Measurements from ENCODE around the gene CDSN.

DNA sequence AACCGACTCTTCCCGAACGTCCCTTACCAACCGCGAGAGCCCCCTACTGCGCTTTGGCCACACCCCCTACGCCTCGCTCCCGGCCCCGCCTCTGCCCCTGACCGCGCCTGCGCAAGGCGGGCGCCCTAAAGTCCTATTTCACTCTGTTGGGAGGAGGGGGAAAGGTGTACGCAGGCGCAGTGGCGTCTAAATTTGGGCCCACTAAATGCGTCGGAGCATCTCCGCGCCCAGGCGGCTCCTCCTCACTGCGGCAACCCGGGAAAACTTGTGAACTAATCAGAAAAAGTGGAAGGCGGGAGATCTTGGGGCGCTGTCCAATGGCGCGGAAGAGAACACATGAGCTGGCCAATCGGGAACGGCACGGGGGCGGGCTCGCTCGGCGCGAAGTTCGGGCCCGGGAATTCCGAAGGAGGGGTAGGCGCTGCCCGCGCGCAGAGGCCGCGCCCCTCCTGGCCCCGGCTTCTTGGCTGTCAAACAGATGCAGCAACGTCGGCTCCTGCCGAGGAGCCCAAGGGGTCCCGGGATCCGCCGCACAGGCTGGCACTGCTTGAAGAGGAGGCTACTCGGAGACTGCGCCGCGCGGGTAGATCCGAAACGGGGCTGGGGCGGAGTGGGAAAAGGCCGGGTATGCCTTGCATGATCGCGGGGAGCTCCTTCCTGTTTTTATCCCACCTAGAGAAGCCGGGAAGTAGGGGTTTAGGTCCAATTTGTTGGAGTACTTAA is 38.1 kb upstream of the CDSN start, which contains the start of gene TCF19:
- TF ChIP-seq, protein P1, sequence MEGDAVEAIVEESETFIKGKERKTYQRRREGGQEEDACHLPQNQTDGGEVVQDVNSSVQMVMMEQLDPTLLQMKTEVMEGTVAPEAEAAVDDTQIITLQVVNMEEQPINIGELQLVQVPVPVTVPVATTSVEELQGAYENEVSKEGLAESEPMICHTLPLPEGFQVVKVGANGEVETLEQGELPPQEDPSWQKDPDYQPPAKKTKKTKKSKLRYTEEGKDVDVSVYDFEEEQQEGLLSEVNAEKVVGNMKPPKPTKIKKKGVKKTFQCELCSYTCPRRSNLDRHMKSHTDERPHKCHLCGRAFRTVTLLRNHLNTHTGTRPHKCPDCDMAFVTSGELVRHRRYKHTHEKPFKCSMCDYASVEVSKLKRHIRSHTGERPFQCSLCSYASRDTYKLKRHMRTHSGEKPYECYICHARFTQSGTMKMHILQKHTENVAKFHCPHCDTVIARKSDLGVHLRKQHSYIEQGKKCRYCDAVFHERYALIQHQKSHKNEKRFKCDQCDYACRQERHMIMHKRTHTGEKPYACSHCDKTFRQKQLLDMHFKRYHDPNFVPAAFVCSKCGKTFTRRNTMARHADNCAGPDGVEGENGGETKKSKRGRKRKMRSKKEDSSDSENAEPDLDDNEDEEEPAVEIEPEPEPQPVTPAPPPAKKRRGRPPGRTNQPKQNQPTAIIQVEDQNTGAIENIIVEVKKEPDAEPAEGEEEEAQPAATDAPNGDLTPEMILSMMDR (IDR thresholded peaks at IDR 0.05; ENCODE audit: poor library complexity) = no peak
- no peak for TF ChIP-seq EZH2phosphoT487 (IDR thresholded peaks at IDR 0.05; ENCODE audit: low read depth, severe bottlenecking, unreplicated experiment)
- TF ChIP-seq EZH2 (IDR thresholded peaks at IDR 0.05; ENCODE audit: borderline replicate concordance) = no peak
